Fibroblast of villous mesenchyme (primary cell): Measurements from ENCODE around the gene ABCB11. TPM values are rescaled to one million over a fixed set of nuclear protein-coding genes. Genes with fewer than 3 reads are reported as not detected.
"Not testable (repeated sequence)": the region's sequence is repeated elsewhere in the genome, so short reads cannot be mapped to it uniquely, and the experiment has no call there.

ENCODE experiments used
- DNase-seq: peaks from one replicate; pipeline ENCODE4 v3.0.0-alpha.2; 2010; ENCODE audit warnings: low read depth
- H3K4me3 ChIP-seq: 2 replicates; pipeline ENCODE4 v1.5.1; 2011; ENCODE audit warnings: low read depth, mild to moderate bottlenecking, low read length
- total RNA-seq: library from RNA; depleted of rRNA; stranded (reverse); fragments of >200 nt; gene quantifications from 2 replicates; pipeline ENCODE4 v1.2.3, GENCODE V29; 2012
- TF ChIP-seq, protein P1 (sequence below): IDR thresholded peaks from 2 replicates; pipeline ENCODE4 v1.5.1; 2012; ENCODE audit warnings: low read depth, mild to moderate bottlenecking, low read length; ENCODE audit not compliant: insufficient read depth

ABCB11 gene
- total RNA-seq, 1 donor: under 0.01 TPM

DNA sequence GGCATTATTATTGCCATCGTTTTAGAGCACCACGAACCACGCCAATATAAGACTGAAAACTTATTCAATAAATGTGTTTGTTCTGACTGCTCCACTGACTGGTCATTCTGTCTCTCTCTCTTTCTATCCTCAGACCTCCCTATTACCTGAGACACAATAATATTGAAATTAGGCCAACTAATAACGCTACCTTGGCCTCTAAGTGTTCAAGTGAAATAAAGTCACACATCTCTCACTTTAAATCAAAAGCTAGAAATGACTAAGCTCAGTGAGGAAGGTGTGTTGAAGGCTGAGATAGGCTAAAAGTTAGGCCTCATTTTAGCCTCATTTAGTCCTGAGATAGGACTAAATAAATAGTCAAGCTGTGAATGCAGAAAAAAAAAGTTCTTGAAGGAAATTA is 91.2 kb downstream of the ABCB11 start:
- H3K4me3 ChIP-seq: no peak overlapping the region
- no peak for DNase-seq
- TF ChIP-seq, protein P1, sequence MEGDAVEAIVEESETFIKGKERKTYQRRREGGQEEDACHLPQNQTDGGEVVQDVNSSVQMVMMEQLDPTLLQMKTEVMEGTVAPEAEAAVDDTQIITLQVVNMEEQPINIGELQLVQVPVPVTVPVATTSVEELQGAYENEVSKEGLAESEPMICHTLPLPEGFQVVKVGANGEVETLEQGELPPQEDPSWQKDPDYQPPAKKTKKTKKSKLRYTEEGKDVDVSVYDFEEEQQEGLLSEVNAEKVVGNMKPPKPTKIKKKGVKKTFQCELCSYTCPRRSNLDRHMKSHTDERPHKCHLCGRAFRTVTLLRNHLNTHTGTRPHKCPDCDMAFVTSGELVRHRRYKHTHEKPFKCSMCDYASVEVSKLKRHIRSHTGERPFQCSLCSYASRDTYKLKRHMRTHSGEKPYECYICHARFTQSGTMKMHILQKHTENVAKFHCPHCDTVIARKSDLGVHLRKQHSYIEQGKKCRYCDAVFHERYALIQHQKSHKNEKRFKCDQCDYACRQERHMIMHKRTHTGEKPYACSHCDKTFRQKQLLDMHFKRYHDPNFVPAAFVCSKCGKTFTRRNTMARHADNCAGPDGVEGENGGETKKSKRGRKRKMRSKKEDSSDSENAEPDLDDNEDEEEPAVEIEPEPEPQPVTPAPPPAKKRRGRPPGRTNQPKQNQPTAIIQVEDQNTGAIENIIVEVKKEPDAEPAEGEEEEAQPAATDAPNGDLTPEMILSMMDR: no peak

DNA sequence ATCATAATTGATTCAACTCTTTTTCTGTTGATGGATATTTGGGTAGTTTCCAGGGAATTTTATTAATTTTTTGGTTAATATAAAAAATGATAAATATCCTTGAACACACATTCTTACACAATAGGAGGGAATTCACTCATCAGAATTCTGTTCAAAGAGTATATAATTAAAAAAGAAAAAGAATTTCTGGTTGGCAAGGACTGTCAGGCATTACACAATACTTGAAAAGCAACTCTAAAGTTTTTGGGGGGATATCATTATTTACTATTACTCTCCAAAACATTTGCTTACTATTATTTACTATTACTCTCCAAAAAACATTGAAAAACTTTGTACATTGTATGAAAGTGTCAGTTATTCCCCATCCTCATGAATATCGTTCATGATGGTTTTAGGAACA is 92.1 kb downstream of the ABCB11 start:
- DNase-seq: no peak
- no peak overlapping the region for H3K4me3 ChIP-seq
- TF ChIP-seq, protein P1: no peak

DNA sequence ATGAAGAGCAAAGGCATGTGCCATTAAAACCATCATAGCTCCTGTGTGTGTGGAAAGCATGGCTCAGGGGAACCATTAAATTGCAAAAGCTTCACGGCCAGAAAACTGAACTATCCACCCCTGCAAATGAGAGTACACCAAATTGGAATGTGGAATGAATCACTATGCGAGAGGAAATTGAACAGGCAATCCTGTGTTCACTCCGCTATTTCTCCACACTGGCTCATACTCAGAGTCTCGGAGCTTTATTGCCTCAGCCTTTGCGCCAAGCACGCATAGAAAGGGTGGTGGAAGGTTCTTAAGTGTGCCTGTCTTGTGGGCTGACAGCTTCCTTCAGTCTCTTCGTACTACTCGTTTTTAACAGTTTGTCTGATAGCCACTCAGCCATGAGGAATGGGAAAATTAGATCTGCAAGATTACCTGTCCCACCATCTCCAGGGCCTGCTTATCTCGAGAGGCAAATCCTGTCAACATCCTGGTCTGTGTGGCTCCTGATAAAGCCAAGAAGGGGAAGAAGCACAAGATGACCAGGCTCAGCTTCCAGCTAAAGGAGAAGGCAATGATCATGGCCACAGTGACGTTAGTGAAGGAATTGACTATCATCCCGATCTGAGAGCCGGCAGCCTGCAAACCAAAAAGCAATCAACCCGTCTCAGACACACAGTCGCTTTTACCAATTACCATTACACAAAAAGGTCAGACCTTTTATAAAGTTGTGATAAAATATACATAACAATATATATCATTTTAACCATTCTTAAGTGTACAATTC is 95.1 kb downstream of the ABCB11 start:
- no peak overlapping the region for H3K4me3 ChIP-seq
- peak; percentile 57 for DNase-seq

DNA sequence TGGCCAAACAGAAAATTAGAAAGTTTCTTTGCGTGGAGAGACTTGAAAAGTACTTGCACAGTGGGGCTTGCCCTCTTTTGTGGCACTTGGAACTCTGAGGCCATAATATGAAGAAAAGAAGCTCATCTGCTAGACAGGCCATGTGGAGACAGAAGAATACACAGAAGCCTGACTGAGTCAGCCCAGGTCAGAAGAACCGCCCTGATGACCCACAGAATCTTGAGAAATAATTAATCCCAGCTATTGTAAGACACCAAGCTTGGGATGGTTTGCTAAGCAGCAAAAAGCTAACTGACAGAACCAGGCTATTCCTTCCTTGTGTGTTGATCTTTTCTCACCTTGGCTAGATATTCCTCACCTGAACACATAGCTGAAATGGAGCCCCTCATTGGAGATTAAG is 96.3 kb downstream of the ABCB11 start:
- H3K4me3 ChIP-seq: no peak overlapping the region
- TF ChIP-seq, protein P1: no peak
- DNase-seq: no peak

More for the DNA sequence above, 95.1 kb downstream of the ABCB11 start:
- TF ChIP-seq, protein P1: no peak

DNA sequence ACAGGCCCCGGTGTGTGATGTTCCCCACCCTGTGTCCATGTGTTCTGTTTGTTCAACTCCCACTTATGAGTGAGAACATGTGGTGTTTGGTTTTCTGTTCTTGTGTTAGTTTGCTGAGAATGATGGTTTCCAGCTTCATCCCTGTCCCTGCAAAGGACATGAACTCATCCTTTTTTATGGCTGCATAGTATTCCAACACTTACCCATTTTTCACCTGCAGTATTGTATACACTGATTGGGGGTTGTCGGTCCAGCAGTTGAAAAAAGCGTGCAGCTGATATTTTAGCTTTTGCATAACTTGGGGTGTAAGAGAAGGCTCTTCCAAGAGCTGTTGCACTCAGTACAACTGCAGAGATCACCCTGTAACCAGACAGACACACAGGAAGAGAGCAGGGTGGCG is 99.0 kb downstream of the ABCB11 start:
- not testable (repeated sequence) for H3K4me3 ChIP-seq

DNA sequence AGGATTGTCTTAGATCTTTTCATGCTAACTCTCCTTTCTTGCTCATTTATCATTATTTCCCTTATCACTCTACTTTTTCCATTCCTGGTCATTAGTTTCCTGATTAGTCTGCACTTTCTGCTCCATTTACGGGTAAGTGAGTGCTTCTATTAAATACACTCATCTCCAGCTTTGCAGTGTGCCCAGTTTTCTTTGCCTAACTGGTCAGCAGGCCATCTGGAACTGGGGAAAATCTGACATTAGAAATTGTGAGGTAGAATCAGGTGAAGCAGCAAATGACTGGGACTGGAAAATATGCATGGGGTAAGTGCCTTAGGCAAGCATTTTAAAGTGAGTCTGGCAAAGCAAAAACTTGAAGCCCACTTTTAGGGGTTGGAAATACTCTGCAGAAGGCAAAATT is 100.9 kb downstream of the ABCB11 start:
- TF ChIP-seq, protein P1: no peak
- H3K4me3 ChIP-seq: no peak overlapping the region
- DNase-seq: no peak

More for the DNA sequence above, 99.0 kb downstream of the ABCB11 start:
- not testable (repeated sequence) for DNase-seq

DNA sequence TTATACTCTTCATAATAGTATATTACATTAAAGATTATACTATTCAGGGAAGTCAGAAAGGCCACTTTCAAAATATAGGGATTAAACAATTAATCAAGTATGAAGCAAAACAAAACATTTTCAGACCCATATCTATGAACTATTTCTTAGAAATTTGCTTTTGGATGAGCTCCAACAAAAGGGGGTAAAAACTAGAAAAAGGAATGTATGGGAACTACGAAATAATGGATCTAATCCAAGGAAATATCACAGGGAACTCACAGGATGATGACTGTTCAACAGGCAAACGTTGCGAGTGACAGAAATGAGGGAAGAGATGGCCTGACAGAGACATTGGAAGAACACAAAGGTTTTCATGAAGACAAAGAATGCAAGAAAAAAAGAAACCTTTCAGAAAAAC is 102.1 kb downstream of the ABCB11 start:
- no peak overlapping the region for H3K4me3 ChIP-seq
- TF ChIP-seq, protein P1: no peak
- no peak for DNase-seq
